GM18909 (cell line): ENCODE results near the gene ZNF804B.

Source experiments
- ATAC-seq: cut with Tn5 transposase; IDR thresholded peaks from one replicate; pipeline ENCODE4 v1.9.1; 2021; ENCODE audit warnings: mild to moderate bottlenecking; ENCODE audit not compliant: unreplicated experiment, poor library complexity

Gene ZNF804B

GRCh38 chr7:88759230-88760135 lies at the start of gene ZNF804B:
Gene ZNF804B (plus strand): TSS chr7:88759700. CDS start chr7:88759977, 277 bp downstream.
- no peak for ATAC-seq

DNA sequence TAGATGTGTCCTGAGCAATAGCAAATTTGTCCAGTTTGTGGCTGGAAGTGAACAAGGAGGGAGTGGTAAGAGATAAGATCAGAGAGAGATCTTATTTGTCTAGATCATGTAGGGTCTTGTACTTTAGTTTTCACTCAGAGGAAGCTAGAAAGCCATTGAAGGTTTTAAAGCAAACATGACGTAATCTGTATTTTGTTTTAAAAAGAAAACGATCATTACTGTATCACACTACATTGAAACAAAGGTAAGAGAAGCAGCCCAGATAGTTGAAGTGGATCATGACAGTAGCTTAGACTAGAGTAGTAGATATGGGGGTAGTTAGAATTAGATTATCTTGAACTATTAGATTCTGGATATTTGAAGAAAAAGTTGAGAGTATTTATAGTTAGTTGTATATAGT lies 23.6 kb upstream of the ZNF804B start:
- ATAC-seq, result no peak

DNA sequence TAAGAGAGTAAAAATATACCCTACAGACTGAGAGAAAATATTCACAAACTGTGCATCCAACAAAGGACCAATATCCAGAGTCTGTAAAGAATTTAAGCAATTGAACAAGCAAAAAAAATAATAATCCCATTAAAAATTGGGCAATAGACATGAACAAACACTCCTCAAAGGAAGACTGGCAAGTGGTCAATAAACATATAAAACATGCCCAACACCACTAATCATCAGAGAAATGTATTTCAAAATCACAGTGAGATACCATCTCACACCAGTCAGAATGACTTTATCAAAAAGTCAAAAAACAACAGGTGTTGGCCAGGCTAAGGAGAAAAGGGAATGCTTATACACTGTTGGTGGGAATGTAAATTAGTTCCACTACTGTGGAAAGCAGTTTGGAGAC lies 21.9 kb upstream of the ZNF804B start:
- no peak for ATAC-seq

DNA sequence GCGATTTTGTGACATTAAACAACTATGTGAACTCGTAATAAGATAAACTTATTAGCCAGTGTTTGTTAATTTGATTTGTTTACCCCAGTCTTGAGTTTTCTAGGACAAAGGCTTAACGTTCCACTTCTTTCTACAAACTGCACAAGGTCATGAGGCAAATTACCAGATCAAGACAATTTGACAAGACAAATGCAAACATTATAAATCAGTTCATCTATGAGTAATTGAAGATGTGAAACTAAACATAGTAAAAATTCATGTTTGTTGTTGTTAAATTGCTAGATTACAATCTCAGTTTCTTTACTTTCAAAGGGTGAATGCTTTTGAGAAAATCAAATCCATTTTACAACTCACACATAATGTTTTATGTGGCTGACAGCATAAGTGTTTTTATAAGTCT lies 13.4 kb upstream of the ZNF804B start:
- ATAC-seq, result no peak

- no peak for ATAC-seq
These were observed 2.7 kb upstream of the ZNF804B start for GRCh38 chr7:88756802-88757201.

- ATAC-seq, result no peak
These were observed 2.1 kb upstream of the ZNF804B start for GRCh38 chr7:88757371-88757770.

- ATAC-seq, result no peak
These were observed 895 bp upstream of the ZNF804B start for GRCh38 chr7:88758381-88759229.

DNA sequence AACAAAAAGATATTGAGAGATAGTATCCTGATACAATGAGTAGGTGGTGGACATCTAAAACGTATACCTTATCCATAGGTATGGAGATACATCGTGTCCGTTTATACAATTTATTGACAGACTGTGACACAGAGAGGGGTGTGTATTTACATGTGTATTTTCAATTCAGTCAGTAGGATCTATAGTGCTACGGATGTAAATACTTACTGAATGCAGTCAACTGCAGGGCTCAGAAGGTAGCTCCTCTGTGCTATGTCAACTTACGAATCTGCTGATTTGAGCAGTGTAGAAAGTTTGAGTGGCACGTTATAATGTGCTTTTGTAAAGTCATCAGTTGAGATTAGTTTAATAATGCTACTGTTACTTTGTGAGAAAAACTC lies 626 bp downstream of the ZNF804B start:
- no peak for ATAC-seq

- ATAC-seq, result no peak
These were observed 2.3 kb downstream of the ZNF804B start for GRCh38 chr7:88761779-88762178.

DNA sequence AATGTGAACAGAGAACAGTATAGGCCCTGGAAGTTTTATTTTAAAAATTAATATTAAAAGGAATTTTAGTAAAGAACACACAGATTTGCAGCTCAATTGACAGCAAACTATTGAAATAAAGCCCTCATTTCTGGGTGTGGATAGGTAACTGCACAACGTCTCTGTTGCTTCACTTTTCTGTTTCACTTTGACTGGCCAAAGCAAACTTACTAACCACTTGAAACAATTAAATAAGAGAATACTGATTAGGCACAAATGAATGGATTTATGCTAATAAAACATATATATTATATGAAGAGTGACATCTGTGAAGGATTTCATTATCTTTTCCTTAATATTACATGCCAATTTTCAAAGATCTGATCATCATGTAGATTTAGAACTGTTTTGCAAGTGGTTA lies 11.9 kb downstream of the ZNF804B start:
- ATAC-seq, result peak; percentile 62

DNA sequence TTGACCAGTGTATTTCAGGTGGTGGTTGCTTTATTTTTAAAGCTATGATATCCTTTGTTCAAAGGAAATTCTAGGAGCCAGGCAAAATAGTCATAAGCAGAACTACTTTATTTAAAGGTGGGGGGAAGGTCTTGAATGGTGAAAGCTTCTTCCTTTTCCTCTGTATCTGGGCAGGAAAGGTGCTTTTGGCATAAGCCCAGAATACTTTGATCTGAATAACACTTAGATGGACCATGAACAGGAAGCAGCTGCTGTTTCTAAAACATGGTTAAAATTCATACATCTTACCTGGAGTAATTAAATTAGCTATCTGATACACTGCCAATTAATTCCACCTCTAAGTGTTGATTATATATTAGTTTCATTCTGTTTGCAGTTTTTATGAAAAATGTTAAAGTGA lies 13.3 kb downstream of the ZNF804B start:
- ATAC-seq, result no peak

DNA sequence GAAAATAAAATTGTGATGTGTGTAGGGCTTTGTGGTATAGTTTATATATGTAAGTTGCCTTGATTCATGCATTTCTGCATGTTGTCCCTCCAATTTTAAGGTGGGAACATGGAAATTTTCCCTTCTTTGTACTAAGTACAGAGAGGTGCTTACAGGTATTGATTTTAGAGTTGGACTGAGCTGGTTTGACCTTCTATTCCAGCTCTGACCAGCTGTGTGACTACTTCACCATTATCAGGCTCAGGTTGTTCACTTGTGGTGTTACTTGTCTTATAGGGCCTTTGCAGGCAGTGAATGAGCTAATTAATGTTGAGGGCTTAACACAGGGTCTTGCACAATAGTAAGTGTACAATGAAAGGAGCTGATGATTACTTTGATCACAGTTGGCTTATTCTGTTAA lies 16.3 kb downstream of the ZNF804B start:
- no peak for ATAC-seq

DNA sequence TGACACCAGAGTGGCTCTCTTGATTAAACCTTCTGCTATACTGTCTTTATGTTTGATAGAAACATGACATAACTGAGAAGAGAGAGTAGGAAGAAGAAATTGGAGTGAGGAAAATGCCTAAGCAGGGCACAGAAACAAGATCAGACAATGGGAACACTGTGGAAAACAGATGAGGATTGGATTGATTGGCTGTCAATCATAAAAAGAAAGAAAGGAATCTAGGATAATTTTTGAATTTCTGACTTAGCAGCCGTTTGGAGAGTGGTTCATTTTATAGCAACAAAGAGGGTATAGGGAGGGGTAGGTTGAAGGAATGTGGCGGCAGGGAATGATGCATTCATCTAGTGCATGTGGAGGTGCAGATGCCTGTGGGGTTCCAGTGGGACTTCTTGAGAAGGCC lies 28.3 kb downstream of the ZNF804B start:
- ATAC-seq, result no peak

- ATAC-seq, result no peak
These were observed 30.1 kb downstream of the ZNF804B start for GRCh38 chr7:88789480-88790064.

DNA sequence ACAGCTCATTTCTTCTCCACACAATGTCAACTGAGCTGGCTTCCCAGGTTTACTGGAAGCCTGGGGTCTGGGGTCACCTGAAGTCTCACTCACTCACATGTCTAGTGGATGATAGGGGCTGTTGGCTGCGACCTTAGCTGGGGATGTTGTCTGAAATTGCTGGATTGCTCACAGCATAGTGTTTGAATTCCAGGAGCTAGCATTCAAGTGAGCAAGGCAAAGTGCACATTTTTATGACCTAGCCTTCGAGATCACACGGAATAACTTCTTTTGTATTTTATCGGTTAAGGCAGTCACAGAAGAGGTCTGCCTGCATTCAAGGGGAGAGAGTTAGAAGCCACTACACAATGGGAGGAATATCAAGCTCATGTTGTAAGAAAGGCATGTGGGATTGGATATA lies 32.4 kb downstream of the ZNF804B start:
- ATAC-seq, result no peak

DNA sequence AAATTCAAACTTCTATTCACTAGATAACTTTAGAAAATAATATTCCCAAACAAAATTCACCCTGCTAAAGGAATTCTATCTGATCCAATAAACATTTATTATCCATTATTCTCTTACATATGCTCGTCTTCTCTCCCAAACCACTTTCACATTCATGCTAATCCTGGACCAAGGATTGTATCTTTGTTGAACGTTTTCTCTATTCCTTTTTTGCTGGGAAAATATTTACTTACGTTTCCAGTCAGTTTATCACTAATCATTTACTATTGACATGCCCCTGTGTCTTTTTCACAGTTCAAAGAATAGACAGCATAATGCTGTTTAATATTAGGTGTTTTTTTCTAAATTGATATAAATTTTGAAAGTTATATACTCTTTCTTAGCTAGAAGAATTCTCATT lies 32.9 kb downstream of the ZNF804B start:
- ATAC-seq, result no peak

- ATAC-seq, result no peak
These were observed 36.1 kb downstream of the ZNF804B start, which contains the start of gene TEX47 for GRCh38 chr7:88795553-88795952. Gene TEX47 (minus strand): TSS chr7:88795737. CDS start chr7:88794942, 795 bp downstream.

- no peak for ATAC-seq
These were observed 41.5 kb downstream of the ZNF804B start for GRCh38 chr7:88801046-88801445.

GRCh38 chr7:88806280-88807037 lies 47.0 kb downstream of the ZNF804B start:
- ATAC-seq, result no peak

GRCh38 chr7:88818552-88818951 lies 59.1 kb downstream of the ZNF804B start:
- ATAC-seq, result no peak
